ENCODE results near the gene FIBCD1.
A peak's percentile ranks its signal among the peaks of the same experiment; 100 is the strongest.

Gene FIBCD1

DNA sequence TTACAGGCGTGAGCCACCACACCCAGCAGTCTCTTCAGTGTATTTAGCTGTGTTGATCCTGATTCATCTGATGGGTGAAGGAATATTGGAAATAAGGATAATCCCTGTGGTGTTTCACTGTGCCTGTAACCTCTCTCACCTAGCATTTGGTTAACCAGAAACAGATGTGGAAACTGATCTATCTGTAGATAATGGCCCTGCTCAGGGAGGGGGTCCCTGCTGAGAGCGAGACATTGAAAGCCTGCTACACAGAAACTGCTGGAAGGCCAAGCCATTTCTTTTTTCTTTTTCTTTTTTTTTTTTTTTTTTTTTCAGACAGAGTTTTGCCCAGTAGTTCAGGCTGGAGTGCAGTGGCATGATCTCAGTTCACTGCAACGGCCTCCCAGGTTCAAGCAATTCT lies 70.8 kb downstream of the FIBCD1 start:
- no peak for DNase-seq (ENCODE audit: low read depth)
- H3K4me3 ChIP-seq (ENCODE audit: low read length): no peak overlapping the region
- TF ChIP-seq, protein P1, sequence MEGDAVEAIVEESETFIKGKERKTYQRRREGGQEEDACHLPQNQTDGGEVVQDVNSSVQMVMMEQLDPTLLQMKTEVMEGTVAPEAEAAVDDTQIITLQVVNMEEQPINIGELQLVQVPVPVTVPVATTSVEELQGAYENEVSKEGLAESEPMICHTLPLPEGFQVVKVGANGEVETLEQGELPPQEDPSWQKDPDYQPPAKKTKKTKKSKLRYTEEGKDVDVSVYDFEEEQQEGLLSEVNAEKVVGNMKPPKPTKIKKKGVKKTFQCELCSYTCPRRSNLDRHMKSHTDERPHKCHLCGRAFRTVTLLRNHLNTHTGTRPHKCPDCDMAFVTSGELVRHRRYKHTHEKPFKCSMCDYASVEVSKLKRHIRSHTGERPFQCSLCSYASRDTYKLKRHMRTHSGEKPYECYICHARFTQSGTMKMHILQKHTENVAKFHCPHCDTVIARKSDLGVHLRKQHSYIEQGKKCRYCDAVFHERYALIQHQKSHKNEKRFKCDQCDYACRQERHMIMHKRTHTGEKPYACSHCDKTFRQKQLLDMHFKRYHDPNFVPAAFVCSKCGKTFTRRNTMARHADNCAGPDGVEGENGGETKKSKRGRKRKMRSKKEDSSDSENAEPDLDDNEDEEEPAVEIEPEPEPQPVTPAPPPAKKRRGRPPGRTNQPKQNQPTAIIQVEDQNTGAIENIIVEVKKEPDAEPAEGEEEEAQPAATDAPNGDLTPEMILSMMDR (conservative IDR thresholded peaks at IDR 0.05; ENCODE audit: low read depth, low read length): no peak

DNA sequence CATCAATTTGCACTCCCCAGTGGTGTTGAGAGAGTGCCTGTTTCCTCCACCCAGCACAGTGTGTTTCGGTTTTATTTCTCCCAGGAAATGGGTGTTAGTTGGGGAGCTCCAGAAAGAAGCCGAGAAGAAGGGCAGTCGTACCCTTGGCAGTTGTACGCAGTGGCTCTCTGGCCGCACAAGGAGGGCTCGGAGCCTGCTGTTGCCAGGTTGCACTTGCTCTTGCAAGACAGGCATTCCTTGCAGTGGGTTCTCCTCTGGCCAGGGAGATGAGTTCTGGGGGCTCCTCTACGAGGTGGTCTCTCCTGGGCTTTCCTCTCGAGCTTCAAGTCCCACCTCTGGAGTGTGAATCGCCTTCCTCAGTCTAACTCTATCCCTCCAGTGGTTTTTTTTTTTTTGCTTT lies 71.5 kb downstream of the FIBCD1 start:
- DNase-seq (ENCODE audit: low read depth): no peak
- H3K4me3 ChIP-seq (ENCODE audit: low read length): no peak overlapping the region
- TF ChIP-seq, protein P1 (conservative IDR thresholded peaks at IDR 0.05; ENCODE audit: low read depth, low read length): no peak

DNA sequence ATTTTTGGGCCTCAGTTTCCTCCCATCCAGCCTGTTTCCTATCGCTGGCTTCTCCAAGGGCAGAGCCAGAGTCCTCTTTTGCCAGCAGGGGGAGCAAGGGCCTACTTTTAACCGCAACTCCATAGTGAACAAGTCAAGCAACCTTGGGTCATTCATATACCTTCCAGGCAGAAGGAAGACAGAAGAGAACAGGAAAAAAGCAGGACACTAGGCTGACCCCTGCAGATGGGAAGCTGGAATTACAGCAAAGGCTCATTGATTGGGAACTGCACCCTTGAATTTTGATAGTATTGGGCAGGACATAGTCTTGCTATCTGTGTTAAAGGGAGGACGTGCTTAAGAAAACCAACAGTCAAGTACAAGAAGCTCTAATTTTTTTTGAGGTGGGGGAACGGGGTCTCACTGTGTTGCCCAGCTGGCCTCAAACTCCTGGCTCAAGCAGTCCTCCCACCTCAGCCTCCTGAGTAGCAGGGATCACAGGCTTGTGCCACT lies 72.5 kb downstream of the FIBCD1 start:
- no peak for DNase-seq (ENCODE audit: low read depth)
- TF ChIP-seq, protein P1 (conservative IDR thresholded peaks at IDR 0.05; ENCODE audit: low read depth, low read length): peak; percentile 99
- peak overlapping the region; percentile 40 for H3K4me3 ChIP-seq (ENCODE audit: low read length)

DNA sequence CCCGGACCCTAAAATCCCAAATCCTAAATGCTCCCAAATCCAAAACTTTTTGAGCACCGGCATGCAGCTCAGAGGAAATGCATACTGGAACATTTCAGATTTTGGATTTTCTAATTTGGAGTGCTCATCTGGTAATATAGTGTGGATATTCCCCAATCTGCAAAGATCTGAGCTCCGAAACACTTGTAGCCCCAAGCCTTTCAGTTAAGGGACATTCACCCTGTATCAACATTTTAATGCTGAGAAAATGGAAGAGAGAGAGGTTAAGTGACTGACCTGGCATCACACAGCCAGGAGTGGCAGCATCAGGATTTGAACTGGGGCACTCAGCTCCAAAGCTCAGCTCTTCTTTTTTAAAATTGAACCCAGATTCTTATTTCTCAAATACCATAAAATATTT lies 73.1 kb downstream of the FIBCD1 start:
- no peak overlapping the region for H3K4me3 ChIP-seq (ENCODE audit: low read length)
- TF ChIP-seq, protein P1 (conservative IDR thresholded peaks at IDR 0.05; ENCODE audit: low read depth, low read length): no peak
- no peak for DNase-seq (ENCODE audit: low read depth)

DNA sequence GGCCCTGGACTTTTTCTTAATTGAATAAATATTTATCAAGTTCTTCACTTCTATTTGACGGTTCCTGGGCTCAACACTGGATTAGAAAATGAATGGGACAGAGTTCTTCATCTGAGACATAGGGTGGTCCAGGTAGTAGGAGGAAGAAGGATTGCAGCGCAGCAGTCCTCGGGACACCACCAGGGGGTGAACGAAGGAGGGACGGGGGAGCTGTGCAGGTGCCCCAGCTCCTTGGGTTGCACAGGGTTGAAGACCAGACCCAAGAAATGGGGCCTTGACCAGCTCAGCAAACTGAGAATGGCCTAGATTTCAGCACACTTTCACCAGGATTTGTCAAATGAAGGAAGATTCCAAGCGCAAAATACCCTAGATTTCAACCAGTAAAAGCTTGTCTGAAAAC lies 74.5 kb downstream of the FIBCD1 start:
- TF ChIP-seq, protein P1 (conservative IDR thresholded peaks at IDR 0.05; ENCODE audit: low read depth, low read length): peak; percentile 0
- H3K4me3 ChIP-seq (ENCODE audit: low read length): no peak overlapping the region
- DNase-seq (ENCODE audit: low read depth): no peak

DNA sequence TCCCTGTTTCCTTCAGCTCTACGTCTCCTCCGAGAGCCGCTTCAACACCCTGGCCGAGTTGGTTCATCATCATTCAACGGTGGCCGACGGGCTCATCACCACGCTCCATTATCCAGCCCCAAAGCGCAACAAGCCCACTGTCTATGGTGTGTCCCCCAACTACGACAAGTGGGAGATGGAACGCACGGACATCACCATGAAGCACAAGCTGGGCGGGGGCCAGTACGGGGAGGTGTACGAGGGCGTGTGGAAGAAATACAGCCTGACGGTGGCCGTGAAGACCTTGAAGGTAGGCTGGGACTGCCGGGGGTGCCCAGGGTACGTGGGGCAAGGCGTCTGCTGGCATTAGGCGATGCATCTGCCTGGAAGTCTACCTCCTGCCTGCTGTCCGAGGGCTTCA lies 76.3 kb downstream of the FIBCD1 start:
- DNase-seq (ENCODE audit: low read depth): no peak
- TF ChIP-seq, protein P1 (conservative IDR thresholded peaks at IDR 0.05; ENCODE audit: low read depth, low read length): no peak
- no peak overlapping the region for H3K4me3 ChIP-seq (ENCODE audit: low read length)

DNA sequence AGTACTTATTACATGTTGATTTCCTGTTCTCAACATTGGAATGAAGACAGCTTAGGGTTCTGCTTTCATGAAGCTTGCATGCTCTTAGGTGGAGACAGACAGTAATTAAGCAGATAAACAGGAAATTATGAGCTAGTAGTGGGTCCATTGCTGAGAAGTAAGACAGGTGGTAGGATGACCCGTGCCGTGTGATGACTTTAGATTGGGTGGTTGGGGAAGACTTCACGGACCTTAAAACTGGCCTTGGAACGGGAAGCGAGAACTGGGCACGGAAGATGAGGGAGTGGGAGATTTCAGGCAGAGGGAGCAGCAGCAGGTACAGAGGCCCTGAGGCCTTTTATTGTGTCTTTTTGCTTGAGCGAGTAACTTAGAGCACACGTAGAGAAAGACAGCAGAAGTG lies 76.8 kb downstream of the FIBCD1 start:
- TF ChIP-seq, protein P1 (conservative IDR thresholded peaks at IDR 0.05; ENCODE audit: low read depth, low read length): no peak
- DNase-seq (ENCODE audit: low read depth): no peak
- H3K4me3 ChIP-seq (ENCODE audit: low read length): no peak overlapping the region

All from retinal pigment epithelial cell (primary cell).